Stimulated activated CD4-positive, alpha-beta T cell treated with anti-CD3 and anti-CD28 coated beads, Interleukin-4, amount 100 ng/mL, for 48 hours (primary cell): ENCODE data around the gene GLTP.
A peak's percentile ranks its signal among the peaks of the same experiment; 100 is the strongest.
"Not testable (repeated sequence)": the region's sequence is repeated elsewhere in the genome, so short reads cannot be mapped to it uniquely, and the experiment has no call there.

ENCODE experiments used
- DNase-seq, 2 donors: peaks; one replicate each; pipeline ENCODE4 v3.0.0-alpha.2; 2020; ENCODE audit warnings: low read depth in 2 of 2

GLTP gene

GRCh38 chr12:109902891-109903418, 22.6 kb upstream of the GLTP start:
- no peak for DNase-seq

- DNase-seq: no peak
Observed at GRCh38 chr12:109900752-109901580, 20.6 kb upstream of the GLTP start.

DNA sequence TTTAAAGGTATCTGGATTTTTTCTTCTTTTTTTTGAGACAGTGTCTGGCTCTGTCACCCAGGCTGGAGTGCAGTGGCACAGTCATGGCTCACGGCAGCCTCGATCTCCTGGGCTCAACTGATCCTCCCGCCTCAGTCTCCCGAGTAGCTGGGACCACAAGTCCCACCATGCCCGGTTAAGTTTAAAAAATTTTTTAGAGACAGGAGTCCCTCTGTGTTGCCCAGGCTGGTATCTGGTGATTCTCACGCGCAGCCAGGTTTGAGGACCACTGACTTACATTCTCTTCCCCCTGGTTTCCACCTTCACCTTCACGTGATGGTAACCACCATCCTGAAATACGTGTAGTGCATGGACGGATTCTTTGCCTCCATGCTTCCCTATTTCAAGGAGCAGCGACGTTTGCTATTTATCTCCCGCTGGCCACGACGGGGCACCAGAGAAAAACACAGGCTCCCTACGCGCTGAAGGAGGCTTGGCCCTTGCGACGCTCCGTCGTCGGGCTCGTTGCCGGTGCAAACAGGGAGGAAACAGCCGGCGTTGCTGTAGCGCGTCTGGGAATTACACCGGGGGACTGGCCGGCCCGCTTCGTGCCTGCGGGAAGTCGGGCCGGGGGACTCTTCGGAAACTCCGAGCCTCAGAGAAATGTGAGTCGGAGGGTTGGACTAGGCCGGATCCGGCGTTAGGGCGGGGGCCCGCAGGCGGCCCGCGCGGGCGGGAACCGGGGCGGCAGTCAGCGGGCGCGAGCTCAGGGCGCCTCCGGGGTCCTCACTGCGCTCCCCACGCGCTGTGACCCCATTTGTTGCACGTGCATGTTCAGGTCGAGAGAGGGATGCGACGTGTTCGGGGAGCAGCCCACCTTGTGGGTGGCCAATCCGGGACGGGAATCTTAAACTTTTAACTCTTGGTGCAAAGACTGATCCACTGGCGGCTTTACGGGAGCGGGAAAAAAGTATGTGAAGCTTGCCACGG, 19.7 kb upstream of the GLTP start, which contains the start of gene TCHP:
Gene TCHP, plus strand, starts transcription at position 492 of the 969 bp plus-strand sequence. CDS start 2,753 bp downstream, outside the sequence.
- peak; percentile 60 to 63 for DNase-seq

DNA sequence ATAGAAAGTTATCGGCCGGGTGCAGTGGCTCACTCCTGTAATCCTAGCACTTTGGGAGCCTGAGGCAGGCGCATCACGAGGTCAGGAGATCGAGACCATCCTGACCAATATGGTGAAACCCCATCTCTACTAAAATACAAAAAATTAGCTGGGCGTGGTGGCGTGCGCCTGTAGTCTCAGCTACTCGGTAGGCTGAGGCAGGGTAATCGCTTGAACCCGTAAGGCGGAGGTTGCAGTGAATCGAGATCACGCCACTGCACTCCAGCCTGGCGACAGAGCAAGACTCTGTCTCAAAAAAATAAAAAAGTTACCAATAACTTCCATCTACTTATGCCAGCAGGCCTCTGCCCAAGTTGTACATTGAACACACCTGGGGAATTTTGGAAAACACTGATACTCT, 19.0 kb upstream of the GLTP start:
- DNase-seq: not testable (repeated sequence)

GRCh38 chr12:109897029-109897428, 16.7 kb upstream of the GLTP start:
- DNase-seq: no peak

DNA sequence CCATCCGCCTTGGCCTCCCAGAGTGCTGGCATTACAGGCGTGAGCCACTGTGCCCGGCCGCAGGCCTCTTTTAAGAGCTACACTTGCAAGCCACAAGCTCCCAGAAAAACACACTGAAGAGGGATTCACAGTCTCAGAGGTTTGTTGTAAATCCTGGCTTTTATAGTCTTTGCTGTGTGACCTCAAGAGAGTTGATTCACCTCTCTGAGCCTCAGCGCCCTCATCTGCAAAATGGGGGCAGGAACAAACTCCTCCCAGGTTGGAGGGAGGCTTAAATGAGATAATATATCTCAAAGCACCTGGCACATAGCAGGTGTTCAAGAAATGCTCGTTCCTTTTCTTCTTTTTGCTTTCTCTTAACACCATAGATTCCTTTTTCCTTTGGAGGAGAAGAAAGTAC, 15.8 kb upstream of the GLTP start:
- DNase-seq: no peak

GRCh38 chr12:109894939-109895338, 14.6 kb upstream of the GLTP start:
- DNase-seq: no peak

DNA sequence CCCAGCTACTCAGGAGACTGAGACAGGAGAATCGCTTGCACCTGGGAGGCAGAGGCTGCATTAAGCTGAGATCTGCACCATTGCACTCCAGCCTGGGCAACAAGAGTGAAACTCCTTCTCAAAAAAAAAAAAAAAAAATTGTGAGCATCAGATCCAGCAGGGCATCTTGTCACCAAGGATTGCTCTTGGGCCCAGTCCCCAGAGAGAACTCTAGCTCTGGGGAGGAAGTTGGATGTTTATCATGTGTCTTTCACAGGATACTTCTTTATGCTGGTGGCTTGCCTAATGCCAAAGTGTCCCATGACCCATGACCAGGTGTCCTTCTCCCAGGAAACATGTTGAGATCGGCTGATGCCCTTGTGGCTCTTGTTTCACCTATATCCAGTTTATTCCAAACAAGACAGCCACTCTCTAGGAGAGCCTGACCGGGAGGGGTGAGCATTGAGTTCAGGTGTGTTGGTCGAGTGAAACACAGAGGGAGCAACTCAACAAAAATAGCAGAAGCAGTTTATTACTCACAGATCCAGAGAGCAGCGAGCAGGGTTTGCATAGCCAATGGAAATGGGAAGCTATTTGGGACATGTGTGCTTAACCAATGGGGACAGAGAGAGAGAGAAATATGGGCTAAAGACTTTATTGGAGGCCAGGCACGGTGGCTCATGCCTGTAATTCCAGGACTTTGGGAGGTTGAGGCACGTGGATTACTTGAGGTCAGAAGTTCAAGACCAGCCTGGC, 13.1 kb upstream of the GLTP start:
- DNase-seq: no peak

- no peak for DNase-seq
Observed at GRCh38 chr12:109892748-109893147, 12.4 kb upstream of the GLTP start.

DNA sequence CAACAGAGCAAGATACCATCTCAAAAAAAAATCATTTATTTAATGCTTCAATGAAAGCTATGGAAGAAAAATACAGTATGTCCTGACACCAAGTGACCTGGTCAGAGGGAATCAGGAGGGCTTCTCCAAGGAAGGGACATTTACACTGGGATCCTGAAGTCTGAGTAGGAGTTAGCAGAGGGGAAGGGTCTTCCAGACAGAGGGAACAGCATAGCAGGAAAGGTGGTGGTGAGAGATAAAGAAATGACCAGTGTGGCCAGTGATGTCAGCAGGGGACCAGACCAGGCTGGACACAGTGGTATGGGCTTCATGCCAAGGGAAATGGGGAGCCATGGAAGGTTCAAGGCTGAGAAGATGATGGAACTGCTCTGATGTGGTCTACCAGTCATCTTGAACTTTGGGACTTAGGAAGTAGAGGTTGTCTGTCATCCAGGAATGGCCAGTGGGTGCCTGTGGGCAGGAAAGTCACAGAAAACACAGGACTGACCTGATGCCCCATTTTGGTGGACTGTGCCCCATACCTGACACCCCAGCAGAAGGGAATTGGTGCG, 11.9 kb upstream of the GLTP start:
- DNase-seq: no peak

DNA sequence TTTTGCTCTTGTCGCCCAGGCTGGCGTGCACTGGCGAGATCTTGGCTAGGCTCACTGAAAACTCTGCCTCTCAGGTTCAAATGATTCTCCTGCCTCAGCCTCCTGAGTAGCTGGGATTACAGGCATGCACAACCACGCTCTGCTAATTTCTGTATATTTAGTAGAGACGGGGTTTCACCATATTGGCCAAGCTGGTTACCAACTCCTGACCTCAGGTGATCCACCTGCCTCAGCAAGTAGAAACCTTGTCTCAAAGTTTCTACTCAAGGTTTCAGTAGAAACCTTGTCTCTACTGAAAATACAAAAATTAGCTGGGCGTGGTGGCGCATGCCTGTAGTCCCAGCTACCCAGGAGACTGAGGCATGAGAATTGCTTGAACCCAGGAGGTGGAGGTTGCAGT, 11.4 kb upstream of the GLTP start:
- not testable (repeated sequence) for DNase-seq

GRCh38 chr12:109890620-109891170, 10.4 kb upstream of the GLTP start:
- no peak for DNase-seq

DNA sequence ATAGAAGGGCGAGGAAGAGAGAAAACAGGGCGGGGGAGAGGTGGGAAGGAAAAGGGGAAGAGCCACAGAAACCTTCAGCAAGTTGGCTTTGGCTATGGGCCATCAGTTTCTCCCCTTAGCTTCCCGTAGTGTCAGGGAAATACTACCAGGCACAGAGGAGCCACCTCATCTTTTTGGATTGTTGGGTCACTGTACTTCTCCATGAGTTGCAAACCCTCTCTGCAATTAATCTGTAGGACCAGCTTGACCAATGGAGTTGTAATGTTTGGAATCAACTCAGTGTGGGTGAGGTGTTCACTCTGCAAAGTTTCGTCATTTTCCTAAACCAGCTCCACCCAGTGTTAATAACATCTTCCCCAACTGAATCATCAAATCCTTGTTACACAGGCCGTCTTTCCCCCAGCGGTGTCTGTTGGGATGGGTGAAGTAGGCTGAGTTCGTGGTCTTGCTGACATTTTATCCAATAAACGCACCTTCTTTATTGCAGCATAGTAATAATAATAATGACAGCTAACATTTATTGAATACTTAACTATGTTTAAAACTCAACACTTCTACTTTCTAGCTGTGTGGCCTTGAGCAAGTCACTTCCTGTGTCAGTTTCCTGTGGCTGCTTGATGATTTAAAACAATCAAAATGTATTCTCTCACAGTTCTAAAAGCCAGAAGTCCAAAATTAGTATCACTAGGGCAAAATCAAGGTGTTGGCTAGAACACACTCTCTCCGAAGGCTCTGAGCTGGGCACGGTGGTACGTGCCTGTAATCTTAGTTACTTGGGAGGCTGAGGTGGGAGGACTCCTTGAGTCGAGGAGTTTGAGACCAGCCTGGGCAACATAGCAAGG, 8.1 kb upstream of the GLTP start:
- no peak for DNase-seq

- no peak for DNase-seq
Observed at GRCh38 chr12:109885616-109886015, 5.3 kb upstream of the GLTP start.

DNA sequence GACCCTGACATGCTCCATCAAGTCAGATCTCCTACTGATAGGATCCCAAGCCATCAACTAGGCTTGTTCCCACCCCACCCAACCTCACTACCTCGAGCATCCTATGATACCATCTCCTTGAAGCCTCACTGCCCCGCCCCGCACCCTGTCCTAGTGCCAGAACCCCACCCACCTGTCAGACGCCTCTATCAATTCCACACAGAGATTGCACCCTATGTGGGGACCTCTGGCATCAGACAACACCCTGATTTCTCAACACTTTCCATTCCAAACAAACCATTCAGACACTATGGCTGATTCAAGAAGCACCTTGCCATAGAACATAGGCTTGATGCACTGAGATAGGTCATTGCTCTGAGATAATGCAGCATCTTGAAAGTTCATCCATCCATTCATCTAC, 3.1 kb upstream of the GLTP start:
- no peak for DNase-seq

- no peak for DNase-seq
Observed at GRCh38 chr12:109881752-109882151, 1.4 kb upstream of the GLTP start.

DNA sequence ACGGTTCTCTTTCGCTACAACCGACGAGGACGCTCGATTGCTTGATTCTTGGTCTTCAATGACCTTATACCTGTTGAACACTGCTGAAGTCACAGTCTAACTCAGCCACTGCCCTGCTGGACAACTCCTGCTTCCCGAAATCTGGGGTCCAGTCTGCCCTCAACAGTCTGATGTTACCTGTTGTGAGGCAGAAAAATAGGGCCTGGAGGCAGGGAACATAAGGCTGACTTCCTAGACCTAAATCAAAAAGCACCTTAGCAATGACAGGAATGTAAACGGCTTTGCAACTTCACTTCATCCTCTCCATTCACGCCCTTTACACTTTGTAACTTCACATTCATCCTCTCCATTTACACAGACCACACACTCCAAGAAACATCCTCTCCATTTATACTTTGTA, 597 bp upstream of the GLTP start:
- DNase-seq: no peak

DNA sequence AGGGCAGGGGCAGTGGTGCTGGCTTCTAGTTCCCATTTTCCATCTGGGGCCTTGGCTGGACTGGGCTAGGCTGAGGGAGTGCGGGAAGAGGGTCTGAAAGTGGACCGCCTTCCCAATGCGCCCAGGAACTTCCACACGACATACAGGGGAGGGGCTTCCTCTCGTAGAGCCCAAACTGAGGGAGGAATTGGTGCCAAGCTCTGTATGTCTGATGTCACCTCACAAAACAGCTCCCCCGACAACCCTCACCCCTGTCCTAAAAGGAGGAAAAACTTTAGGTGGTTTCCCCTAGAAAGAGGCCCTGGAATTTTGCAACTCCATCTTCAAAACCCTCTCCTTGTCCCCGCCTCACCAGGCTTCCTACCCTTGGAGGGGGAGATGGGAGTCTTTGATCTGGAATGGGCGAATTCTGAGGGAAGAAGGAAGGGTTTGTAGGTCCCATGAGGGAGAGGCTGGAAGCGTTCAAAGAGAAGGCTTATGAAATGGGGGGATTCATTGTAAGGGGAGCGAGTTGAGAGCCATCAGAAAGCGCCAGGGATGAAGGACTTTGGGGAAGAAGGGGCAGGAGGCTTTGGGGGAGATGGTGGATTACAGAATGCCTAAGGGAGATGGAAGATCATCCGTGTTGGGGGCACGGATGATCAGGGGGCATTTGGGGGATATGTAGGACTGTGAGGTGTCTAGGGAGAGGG, 844 bp downstream of the GLTP start:
- no peak for DNase-seq

- no peak for DNase-seq
Observed at GRCh38 chr12:109878749-109879148, 1.6 kb downstream of the GLTP start.

DNA sequence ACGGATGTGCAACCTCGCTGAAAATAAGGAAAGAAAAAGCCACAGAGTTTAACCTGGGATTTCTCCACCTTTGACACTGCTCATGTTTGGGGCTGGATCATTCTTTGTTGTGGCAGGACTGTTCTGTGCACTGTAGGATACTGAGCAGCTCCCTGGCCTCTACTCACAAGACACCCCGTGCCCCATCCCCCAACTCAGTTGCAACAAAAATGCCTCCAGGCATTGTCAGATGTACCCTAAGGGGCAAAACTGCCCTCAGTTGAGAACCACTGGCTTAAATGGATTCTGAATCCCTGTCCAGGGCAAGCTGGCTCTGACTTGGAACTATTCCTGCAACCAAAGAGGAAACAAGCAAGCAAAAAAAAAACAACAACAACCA, 2.1 kb downstream of the GLTP start:
- no peak for DNase-seq
